ENCODE data around the gene PRKAG2. TPM values are rescaled to one million over a fixed set of nuclear protein-coding genes. Genes with fewer than 3 reads are reported as not detected.

Gene PRKAG2
- total RNA-seq, 1 donor = 21.2 TPM

- H3K4me3 ChIP-seq (ENCODE audit: low read depth, low read length) = no peak overlapping the region
- TF ChIP-seq, protein P1, sequence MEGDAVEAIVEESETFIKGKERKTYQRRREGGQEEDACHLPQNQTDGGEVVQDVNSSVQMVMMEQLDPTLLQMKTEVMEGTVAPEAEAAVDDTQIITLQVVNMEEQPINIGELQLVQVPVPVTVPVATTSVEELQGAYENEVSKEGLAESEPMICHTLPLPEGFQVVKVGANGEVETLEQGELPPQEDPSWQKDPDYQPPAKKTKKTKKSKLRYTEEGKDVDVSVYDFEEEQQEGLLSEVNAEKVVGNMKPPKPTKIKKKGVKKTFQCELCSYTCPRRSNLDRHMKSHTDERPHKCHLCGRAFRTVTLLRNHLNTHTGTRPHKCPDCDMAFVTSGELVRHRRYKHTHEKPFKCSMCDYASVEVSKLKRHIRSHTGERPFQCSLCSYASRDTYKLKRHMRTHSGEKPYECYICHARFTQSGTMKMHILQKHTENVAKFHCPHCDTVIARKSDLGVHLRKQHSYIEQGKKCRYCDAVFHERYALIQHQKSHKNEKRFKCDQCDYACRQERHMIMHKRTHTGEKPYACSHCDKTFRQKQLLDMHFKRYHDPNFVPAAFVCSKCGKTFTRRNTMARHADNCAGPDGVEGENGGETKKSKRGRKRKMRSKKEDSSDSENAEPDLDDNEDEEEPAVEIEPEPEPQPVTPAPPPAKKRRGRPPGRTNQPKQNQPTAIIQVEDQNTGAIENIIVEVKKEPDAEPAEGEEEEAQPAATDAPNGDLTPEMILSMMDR (IDR thresholded peaks at IDR 0.05; ENCODE audit: insufficient read depth, low read depth, low read length) = no peak
- no peak for DNase-seq (ENCODE audit: low read depth)
Measured at GRCh38 chr7:151817981-151818673, 58.8 kb downstream of the PRKAG2 start.

GRCh38 chr7:151817315-151817690 is 59.6 kb downstream of the PRKAG2 start:
- TF ChIP-seq, protein P1 (IDR thresholded peaks at IDR 0.05; ENCODE audit: insufficient read depth, low read depth, low read length) = no peak

DNA sequence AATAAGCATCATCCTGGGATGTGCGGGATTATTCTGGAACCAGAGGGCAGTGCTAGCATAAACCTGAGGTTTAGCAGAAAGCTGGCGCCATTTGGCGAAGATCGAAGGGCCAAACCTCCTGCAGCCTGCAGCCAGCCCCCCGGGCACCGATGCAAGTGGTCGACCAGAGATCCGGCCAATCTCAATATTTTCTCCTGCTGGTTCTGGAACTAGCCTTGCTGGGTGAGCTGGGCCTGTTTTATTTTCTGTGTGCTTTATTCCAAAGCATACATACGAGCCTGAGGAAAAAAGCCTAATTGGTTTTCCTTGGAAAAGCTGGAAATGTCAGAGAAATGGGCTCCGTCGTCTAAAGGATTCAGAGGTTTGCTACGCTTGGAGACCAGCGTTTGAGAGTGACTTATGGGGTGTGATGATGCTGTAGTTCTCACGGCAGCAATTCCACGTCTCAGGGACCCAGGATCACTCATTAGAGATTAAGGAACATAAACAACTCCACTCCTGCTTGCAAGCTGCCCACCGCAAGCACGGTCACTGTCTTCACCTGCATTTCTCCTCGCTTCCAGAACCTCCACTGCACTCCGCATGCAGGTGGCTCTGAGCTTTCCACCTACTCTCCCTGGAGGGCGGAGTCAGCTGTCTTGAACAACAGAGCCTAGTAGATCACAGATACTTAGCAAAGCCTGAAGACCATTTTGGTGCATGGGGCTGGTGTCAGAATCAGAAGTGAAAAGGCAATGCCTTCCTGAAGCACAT is 60.2 kb downstream of the PRKAG2 start:
- H3K4me3 ChIP-seq (ENCODE audit: low read depth, low read length) = no peak overlapping the region
- TF ChIP-seq, protein P1 (IDR thresholded peaks at IDR 0.05; ENCODE audit: insufficient read depth, low read depth, low read length) = no peak
- no peak for DNase-seq (ENCODE audit: low read depth)

More at GRCh38 chr7:151817315-151817690, 59.6 kb downstream of the PRKAG2 start:
- DNase-seq (ENCODE audit: low read depth) = no peak
- no peak overlapping the region for H3K4me3 ChIP-seq (ENCODE audit: low read depth, low read length)

GRCh38 chr7:151815419-151815818 is 61.5 kb downstream of the PRKAG2 start:
- H3K4me3 ChIP-seq (ENCODE audit: low read depth, low read length) = no peak overlapping the region
- TF ChIP-seq, protein P1 (IDR thresholded peaks at IDR 0.05; ENCODE audit: insufficient read depth, low read depth, low read length) = no peak
- DNase-seq (ENCODE audit: low read depth) = no peak

- no peak overlapping the region for H3K4me3 ChIP-seq (ENCODE audit: low read depth, low read length)
- TF ChIP-seq, protein P1 (IDR thresholded peaks at IDR 0.05; ENCODE audit: insufficient read depth, low read depth, low read length) = no peak
- DNase-seq (ENCODE audit: low read depth) = no peak
Measured at GRCh38 chr7:151814400-151815009, 62.4 kb downstream of the PRKAG2 start.

DNA sequence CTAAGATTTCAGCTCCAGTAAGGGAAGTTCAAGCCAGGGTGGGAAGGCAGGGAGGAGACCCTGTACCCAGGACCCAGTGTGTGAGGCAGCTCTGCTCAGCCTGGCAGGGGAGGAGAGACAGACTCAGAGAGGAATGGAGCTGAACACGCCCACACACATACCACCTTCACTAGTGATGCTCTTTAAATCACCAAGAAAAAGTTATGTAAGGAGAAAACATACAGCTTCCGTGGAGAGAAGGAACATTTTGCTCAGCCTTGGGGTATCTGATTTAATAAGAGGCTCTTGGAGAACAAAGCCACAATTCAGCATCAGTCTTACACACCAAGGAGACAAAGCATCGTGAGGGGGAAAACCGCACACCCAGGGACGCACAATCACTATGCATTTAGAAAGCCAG is 62.9 kb downstream of the PRKAG2 start:
- H3K4me3 ChIP-seq (ENCODE audit: low read depth, low read length) = no peak overlapping the region
- DNase-seq (ENCODE audit: low read depth) = no peak
- TF ChIP-seq, protein P1 (IDR thresholded peaks at IDR 0.05; ENCODE audit: insufficient read depth, low read depth, low read length) = no peak

Data from fibroblast of villous mesenchyme (primary cell).